ENCODE measurements around the gene E2F2.

Gene E2F2

DNA sequence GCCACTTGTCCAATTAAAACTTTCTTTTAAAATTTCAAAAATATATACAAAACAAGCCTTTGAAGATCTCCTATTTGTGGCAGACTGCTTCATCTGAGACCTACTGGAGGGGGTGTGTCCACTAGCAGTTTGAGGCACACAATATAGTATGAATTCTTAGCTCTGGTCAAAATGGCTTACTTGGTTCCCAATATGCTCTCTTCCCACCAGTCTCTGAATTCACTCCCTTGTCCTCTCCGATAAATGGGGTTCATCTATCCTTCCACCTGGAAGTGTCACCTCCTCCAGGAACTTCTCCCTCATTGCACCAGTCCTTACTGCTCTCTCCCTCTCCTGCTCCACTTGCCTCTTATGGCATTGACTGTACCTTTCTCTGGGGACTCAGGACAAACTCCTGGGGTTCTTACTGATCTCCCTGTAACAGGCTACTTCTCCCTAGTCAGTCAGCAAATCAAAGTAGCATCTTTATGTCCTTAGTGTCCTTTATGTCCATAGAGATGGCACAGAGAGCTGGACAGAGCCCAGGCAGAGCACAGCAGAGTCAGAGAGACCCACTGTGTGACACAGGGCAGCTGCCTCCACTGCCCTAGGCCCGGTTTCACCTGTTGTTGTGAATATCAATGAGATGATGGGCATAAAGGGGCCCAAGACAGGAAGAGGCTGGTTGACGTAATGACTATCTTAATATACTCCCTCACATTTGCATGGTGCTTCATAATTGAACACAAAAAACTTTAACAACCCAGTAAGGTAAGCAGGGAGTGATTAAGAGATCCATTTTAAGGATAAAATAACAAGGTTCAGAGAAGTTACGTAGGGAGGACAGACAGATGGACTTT, 50.6 kb downstream of the E2F2 start:
- DNase-seq (ENCODE audit: low read depth) = no peak
- TF ChIP-seq POLR2A (IDR thresholded peaks at IDR 0.05; ENCODE audit: extremely low read depth, insufficient read length) (no peak), CTCF (IDR thresholded peaks at IDR 0.05; ENCODE audit: low read depth, low read length) (no peak)
- TF ChIP-seq, protein P1, sequence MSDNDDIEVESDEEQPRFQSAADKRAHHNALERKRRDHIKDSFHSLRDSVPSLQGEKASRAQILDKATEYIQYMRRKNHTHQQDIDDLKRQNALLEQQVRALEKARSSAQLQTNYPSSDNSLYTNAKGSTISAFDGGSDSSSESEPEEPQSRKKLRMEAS (IDR thresholded peaks at IDR 0.05; ENCODE audit: low read depth, low read length) = no peak
- H3K4me3 ChIP-seq (ENCODE audit: low read depth, low read length) = no peak overlapping the region

DNA sequence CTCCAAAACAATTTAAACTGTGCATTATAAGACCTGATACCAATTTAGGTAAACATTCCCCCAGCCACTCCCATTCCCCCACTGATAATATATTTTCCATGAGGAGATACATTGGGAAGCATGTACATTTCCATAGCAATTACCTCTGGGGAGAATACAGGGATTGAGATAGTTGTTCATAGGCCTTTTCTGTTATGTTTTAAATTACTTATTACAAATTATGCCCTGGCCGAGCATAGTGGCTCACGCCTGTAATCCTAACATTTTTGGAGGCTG, 51.4 kb downstream of the E2F2 start:
- TF ChIP-seq MYC (IDR thresholded peaks at IDR 0.05; ENCODE audit: low read depth, low read length) = no peak
- no peak for TF ChIP-seq CTCF (IDR thresholded peaks at IDR 0.05; ENCODE audit: low read depth, low read length)
- TF ChIP-seq POLR2A (IDR thresholded peaks at IDR 0.05; ENCODE audit: extremely low read depth, insufficient read length) = no peak
- TF ChIP-seq, protein P1 (IDR thresholded peaks at IDR 0.05; ENCODE audit: low read depth, low read length) = no peak
- no peak overlapping the region for H3K4me3 ChIP-seq (ENCODE audit: low read depth, low read length)
- no peak for DNase-seq (ENCODE audit: low read depth)

GRCh38 chr1:23478896-23479665, 52.0 kb downstream of the E2F2 start:
- H3K4me3 ChIP-seq (ENCODE audit: low read depth, low read length) = no peak overlapping the region
- DNase-seq (ENCODE audit: low read depth) = no peak
- TF ChIP-seq, protein P1 (IDR thresholded peaks at IDR 0.05; ENCODE audit: low read depth, low read length) = no peak
- no peak for TF ChIP-seq MYC (IDR thresholded peaks at IDR 0.05; ENCODE audit: low read depth, low read length)
- no peak for TF ChIP-seq POLR2A (IDR thresholded peaks at IDR 0.05; ENCODE audit: extremely low read depth, insufficient read length)
- TF ChIP-seq CTCF (IDR thresholded peaks at IDR 0.05; ENCODE audit: low read depth, low read length) = no peak

DNA sequence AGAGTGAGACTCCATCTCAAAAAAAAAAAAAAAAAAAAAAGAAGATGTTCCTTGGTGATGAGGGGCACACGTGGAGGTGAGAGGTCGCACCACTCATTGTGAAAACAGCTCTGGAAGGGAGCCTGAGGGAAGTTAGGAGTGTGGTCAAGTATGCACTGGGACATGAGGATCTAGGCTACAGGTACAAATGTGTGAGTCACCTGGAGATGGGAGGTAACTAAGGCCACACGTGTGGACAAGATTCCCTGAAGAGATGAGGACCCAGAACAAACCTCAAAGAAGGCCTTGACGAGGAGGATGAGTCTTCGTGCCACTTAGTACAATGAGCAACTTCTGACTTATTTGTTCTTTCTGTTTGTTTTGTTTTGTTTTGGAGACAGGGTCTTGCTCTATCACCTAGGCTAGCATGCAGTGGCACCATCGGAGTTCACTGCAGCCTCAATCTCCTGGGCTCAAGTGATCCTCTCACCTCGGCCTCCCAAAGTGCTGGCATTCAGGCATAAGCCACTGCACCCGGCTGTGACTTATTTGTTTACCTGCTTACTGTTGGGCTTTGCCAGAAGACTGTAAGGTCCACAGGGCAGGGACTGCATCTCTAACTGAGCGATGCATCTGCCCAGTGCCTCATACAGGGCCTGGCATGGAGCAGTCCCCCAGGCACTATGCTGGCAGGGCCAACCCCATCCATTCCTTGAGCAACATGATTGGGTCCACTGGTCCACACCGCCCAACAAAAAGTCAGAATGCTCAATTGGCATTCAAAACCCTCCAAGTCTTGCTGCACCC, 53.5 kb downstream of the E2F2 start:
- TF ChIP-seq, protein P1 (IDR thresholded peaks at IDR 0.05; ENCODE audit: low read depth, low read length) = no peak
- TF ChIP-seq CTCF (IDR thresholded peaks at IDR 0.05; ENCODE audit: low read depth, low read length) = no peak
- TF ChIP-seq POLR2A (IDR thresholded peaks at IDR 0.05; ENCODE audit: extremely low read depth, insufficient read length) = no peak
- TF ChIP-seq MYC (IDR thresholded peaks at IDR 0.05; ENCODE audit: low read depth, low read length) = no peak
- no peak overlapping the region for H3K4me3 ChIP-seq (ENCODE audit: low read depth, low read length)
- DNase-seq (ENCODE audit: low read depth) = no peak

GRCh38 chr1:23475641-23476040, 55.4 kb downstream of the E2F2 start:
- H3K4me3 ChIP-seq (ENCODE audit: low read depth, low read length) = no peak overlapping the region
- DNase-seq (ENCODE audit: low read depth) = no peak
- TF ChIP-seq POLR2A (IDR thresholded peaks at IDR 0.05; ENCODE audit: extremely low read depth, insufficient read length) (no peak), CTCF (IDR thresholded peaks at IDR 0.05; ENCODE audit: low read depth, low read length) (no peak), MYC (IDR thresholded peaks at IDR 0.05; ENCODE audit: low read depth, low read length) (no peak)
- TF ChIP-seq, protein P1 (IDR thresholded peaks at IDR 0.05; ENCODE audit: low read depth, low read length) = no peak
